Measurements from ENCODE around the gene TGFA.

- TF ChIP-seq CTCF (IDR thresholded peaks at IDR 0.05 in 2 of 3, conservative IDR thresholded peaks at IDR 0.05 in 1 of 3; ENCODE audit: borderline replicate concordance in 1 of 3, insufficient read depth in 1 of 3, low read depth in 2 of 3, low read length in 2 of 3) (no peak), POLR2AphosphoS5 (IDR thresholded peaks at IDR 0.05; ENCODE audit: low read depth, low read length) (no peak), SP1 (IDR thresholded peaks at IDR 0.05; ENCODE audit: low read depth) (no peak), POLR2A (IDR thresholded peaks at IDR 0.05; ENCODE audit: borderline replicate concordance, extremely low read depth, insufficient read depth, insufficient read length) (no peak), CBX3 (IDR thresholded peaks at IDR 0.05; ENCODE audit: low read depth) (no peak), EGR1 (IDR thresholded peaks at IDR 0.05; ENCODE audit: low read depth) (no peak)
Observed at GRCh38 chr2:70399046-70399445, 154.6 kb downstream of the TGFA start.

Data from HCT116 (cell line).